Measurements from ENCODE around the gene TOM1. TPM values are rescaled to one million over a fixed set of nuclear protein-coding genes. Genes with fewer than 3 reads are reported as not detected.

Gene TOM1
- polyA plus RNA-seq, 2 of the 4 experiments (the other 2 are of a cell fraction) = 14.5 to 16.6 TPM

DNA sequence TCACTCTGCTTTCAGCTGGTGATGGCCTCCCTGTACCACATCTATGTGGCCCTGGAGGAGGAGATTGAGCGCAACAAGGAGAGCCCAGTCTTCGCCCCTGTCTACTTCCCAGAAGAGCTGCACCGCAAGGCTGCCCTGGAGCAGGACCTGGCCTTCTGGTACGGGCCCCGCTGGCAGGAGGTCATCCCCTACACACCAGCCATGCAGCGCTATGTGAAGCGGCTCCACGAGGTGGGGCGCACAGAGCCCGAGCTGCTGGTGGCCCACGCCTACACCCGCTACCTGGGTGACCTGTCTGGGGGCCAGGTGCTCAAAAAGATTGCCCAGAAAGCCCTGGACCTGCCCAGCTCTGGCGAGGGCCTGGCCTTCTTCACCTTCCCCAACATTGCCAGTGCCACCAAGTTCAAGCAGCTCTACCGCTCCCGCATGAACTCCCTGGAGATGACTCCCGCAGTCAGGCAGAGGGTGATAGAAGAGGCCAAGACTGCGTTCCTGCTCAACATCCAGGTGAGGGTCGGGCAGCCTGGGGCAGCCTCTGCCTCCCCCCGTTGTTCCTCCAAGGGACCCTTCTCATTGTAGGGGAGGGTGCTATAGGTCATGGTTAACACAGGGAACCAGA is 87.1 kb downstream of the TOM1 start:
- peak overlapping the region in 1 of 2 experiments; percentile 76; a peak in 4 of 6 replicates for H3K27ac ChIP-seq
- H3K4me2 ChIP-seq = peak overlapping the region; percentile 92
- ChIA-PET CTCF (interaction anchor here (1.9 kb wide), 1 partner anchor 34 kb away, joined by 9 read pairs; no protein-coding TSS in a partner anchor), POLR2A (no interaction called here)
- no peaks in the 10 kb centered on the region for H3K9me3 ChIP-seq
- peak overlapping the region; percentile 35 for H3K4me3 ChIP-seq
- peaks cover 60% of the 10 kb centered on the region for H3K4me1 ChIP-seq
- WGBS (ENCODE audit: missing lambda C conversion rate) = 93% methylated on average over 8 of the region's 19 CpGs
- no peak for FAIRE-seq
- TF ChIP-seq JUN (IDR thresholded peaks at IDR 0.05) (0 out of 5 replicates have a peak, but pooled peaks of 1 of the 2 experiments have one; percentile 7), ZFP36 (IDR thresholded peaks at IDR 0.05; ENCODE audit: borderline replicate concordance, partially characterized antibody) (no peak), ZC3H11A (IDR thresholded peaks at IDR 0.05) (no peak)
- DNase-seq (ENCODE audit: low read depth in 1 of 2, low spot score in 1 of 2) = no peak
- no peak; a peak in 1 of 6 replicates for ATAC-seq

DNA sequence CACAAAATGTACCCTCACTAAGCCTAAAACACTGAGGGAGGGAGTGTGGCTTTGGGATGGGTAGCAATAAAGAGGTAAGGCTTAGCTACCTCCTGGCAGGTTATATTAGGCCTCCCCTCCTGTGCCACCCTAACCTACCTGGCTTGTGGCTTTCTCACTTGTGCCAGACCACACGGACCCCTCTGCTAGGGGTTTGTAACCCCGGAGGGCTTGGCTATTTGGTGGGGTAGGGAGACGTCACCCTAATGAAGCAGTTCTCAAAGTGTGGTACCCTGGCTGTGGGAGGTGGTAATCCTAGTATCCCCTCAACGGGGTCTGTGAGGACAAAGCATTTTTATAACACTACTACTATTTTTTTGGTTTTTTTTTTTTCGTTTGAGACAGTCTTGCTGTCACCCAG is 91.2 kb downstream of the TOM1 start:
- FAIRE-seq (no peak), ATAC-seq (no peak), DNase-seq (ENCODE audit: low read depth in 1 of 2, low spot score in 1 of 2) (no peak)
- WGBS (ENCODE audit: missing lambda C conversion rate) = 72% methylated on average over 4 of the region's 5 CpGs
- TF ChIP-seq ZC3H11A (IDR thresholded peaks at IDR 0.05) = no peak
- no peak for TF ChIP-seq TP53 (CRISPR knock-in tag; IDR thresholded peaks at IDR 0.05)
- TF ChIP-seq POLR2A (IDR thresholded peaks at IDR 0.05; ENCODE audit: low read length) = no peak
- no peak for TF ChIP-seq KDM1A (IDR thresholded peaks at IDR 0.05; ENCODE audit: low read depth)
- TF ChIP-seq, protein P1, sequence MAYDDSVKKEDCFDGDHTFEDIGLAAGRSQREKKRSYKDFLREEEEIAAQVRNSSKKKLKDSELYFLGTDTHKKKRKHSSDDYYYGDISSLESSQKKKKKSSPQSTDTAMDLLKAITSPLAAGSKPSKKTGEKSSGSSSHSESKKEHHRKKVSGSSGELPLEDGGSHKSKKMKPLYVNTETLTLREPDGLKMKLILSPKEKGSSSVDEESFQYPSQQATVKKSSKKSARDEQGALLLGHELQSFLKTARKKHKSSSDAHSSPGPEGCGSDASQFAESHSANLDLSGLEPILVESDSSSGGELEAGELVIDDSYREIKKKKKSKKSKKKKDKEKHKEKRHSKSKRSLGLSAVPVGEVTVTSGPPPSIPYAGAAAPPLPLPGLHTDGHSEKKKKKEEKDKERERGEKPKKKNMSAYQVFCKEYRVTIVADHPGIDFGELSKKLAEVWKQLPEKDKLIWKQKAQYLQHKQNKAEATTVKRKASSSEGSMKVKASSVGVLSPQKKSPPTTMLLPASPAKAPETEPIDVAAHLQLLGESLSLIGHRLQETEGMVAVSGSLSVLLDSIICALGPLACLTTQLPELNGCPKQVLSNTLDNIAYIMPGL (CRISPR knock-in tag; IDR thresholded peaks at IDR 0.05; ENCODE audit: borderline replicate concordance) = no peak
- TF ChIP-seq RAD21 (conservative IDR thresholded peaks at IDR 0.05 in 1 of 2, IDR thresholded peaks at IDR 0.05 in 1 of 2) = no peak
- no peak for TF ChIP-seq JUN (IDR thresholded peaks at IDR 0.05)
- no peak for TF ChIP-seq NR3C1 (IDR thresholded peaks at IDR 0.05)
- no peak for TF ChIP-seq EHMT2 (IDR thresholded peaks at IDR 0.05; ENCODE audit: low read depth)
- TF ChIP-seq RARB (CRISPR knock-in tag; IDR thresholded peaks at IDR 0.05) = no peak
- TF ChIP-seq, protein P2, sequence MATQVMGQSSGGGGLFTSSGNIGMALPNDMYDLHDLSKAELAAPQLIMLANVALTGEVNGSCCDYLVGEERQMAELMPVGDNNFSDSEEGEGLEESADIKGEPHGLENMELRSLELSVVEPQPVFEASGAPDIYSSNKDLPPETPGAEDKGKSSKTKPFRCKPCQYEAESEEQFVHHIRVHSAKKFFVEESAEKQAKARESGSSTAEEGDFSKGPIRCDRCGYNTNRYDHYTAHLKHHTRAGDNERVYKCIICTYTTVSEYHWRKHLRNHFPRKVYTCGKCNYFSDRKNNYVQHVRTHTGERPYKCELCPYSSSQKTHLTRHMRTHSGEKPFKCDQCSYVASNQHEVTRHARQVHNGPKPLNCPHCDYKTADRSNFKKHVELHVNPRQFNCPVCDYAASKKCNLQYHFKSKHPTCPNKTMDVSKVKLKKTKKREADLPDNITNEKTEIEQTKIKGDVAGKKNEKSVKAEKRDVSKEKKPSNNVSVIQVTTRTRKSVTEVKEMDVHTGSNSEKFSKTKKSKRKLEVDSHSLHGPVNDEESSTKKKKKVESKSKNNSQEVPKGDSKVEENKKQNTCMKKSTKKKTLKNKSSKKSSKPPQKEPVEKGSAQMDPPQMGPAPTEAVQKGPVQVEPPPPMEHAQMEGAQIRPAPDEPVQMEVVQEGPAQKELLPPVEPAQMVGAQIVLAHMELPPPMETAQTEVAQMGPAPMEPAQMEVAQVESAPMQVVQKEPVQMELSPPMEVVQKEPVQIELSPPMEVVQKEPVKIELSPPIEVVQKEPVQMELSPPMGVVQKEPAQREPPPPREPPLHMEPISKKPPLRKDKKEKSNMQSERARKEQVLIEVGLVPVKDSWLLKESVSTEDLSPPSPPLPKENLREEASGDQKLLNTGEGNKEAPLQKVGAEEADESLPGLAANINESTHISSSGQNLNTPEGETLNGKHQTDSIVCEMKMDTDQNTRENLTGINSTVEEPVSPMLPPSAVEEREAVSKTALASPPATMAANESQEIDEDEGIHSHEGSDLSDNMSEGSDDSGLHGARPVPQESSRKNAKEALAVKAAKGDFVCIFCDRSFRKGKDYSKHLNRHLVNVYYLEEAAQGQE (IDR thresholded peaks at IDR 0.05) = no peak
- TF ChIP-seq EHF (CRISPR knock-in tag; IDR thresholded peaks at IDR 0.05) = no peak
- no peak for TF ChIP-seq ZSCAN20 (CRISPR knock-in tag; IDR thresholded peaks at IDR 0.05)
- no peak for TF ChIP-seq CEBPB (IDR thresholded peaks at IDR 0.05)
- Histone ChIP-seq H3K4me2 (0 out of 3 replicates have a peak overlapping the region, but pooled peaks have one; percentile 5), H3K4me3 (no peak overlapping the region), H3K4me1 (peaks cover 78% of the 10 kb centered on the region), H3K9me3 (no peaks in the 10 kb centered on the region), H3K27ac (0 out of 6 replicates have a peak overlapping the region, but pooled peaks of 1 of the 2 experiments have one; percentile 0)
- CTCF ChIA-PET = interaction anchor here (1.7 kb wide), 1 partner anchor 193 kb away, joined by 4 read pairs; no protein-coding TSS in a partner anchor
- POLR2A ChIA-PET = no interaction called here

DNA sequence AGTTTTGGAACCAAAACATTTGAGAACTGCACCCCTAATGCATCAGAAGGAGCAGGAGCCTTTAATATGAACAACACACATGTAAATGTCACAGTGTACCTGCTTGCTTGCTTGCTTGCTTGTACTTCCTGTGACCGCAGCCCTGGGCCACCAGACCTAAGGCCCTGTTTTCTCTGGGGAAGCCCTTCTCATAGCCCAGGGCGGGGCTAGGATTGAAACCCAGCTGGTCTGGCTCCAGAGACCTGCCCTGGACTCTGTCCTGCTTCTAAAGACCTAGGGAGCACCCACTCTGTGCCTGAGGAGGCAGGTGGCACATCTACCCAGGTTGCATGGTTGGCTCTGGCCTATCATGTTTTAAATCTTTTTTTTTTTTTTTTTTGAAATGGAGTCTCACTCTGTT is 92.7 kb downstream of the TOM1 start:
- CTCF ChIA-PET = interaction anchor here (0.6 to 0.9 kb wide), 2 partner anchors 28 to 42 kb away, joined by 3 to 5 read pairs; no protein-coding TSS in a partner anchor
- 100% methylated on average over 2 of the region's 2 CpGs for WGBS (ENCODE audit: missing lambda C conversion rate)
- TF ChIP-seq FOSL2 (IDR thresholded peaks at IDR 0.05) (no peak), FOSL2 (CRISPR knock-in tag; IDR thresholded peaks at IDR 0.05) (no peak), ZFP36 (IDR thresholded peaks at IDR 0.05; ENCODE audit: borderline replicate concordance, partially characterized antibody) (no peak), POLR2AphosphoS2 (conservative IDR thresholded peaks at IDR 0.05; ENCODE audit: low read length) (no peak), HDAC2 (IDR thresholded peaks at IDR 0.05) (no peak), HOXA7 (CRISPR knock-in tag; IDR thresholded peaks at IDR 0.05) (peak; percentile 60; the same call in 1 of the 2 replicates), SREBF2 (IDR thresholded peaks at IDR 0.05) (no peak), JUNB (IDR thresholded peaks at IDR 0.05) (no peak)
- Histone ChIP-seq H3K4me3 (no peak overlapping the region), H3K27ac (peak overlapping the region in 1 of 2 experiments; percentile 66; a peak in 3 of 6 replicates), H3K9me3 (no peaks in the 10 kb centered on the region), H3K4me2 (no peak overlapping the region), H3K4me1 (peaks cover 78% of the 10 kb centered on the region)
- POLR2A ChIA-PET = interaction anchor here (0.7 to 1.8 kb wide), 2 partner anchors 10 to 11 kb away, joined by 3 to 5 read pairs; partner anchors contain the start of gene HMOX1
- FAIRE-seq (no peak), DNase-seq (ENCODE audit: low read depth in 1 of 2, low spot score in 1 of 2) (no peak), ATAC-seq (peak; percentile 1 to 9; a peak in 1 of 6 replicates)
